SK-MEL-5 (cell line): Measurements from ENCODE around the gene KCNIP1. TPM values are rescaled to one million over a fixed set of nuclear protein-coding genes. Genes with fewer than 3 reads are reported as not detected.

Experiments
- DNase-seq: peaks from one replicate; pipeline ENCODE4 v3.0.0-alpha.2; 2016; ENCODE audit warnings: low read depth, low spot score
- in situ Hi-C: cut with HindIII; loops from 2 replicates; pipeline ENCODE4 v1.10.0; 2016; ENCODE audit warnings: low sequenced_read_pairs, high pct_unique_total_duplicates, low pct_unique_long_range_greater_than_20kb
- total RNA-seq: library from RNA; depleted of rRNA; stranded (reverse); fragments of >200 nt; shearing (Covaris generic); gene quantifications from 2 replicates; pipeline ENCODE4 v1.2.3, GENCODE V29; 2014

Gene KCNIP1
- total RNA-seq, 1 experiment from 2014 or later, result not detected

DNA sequence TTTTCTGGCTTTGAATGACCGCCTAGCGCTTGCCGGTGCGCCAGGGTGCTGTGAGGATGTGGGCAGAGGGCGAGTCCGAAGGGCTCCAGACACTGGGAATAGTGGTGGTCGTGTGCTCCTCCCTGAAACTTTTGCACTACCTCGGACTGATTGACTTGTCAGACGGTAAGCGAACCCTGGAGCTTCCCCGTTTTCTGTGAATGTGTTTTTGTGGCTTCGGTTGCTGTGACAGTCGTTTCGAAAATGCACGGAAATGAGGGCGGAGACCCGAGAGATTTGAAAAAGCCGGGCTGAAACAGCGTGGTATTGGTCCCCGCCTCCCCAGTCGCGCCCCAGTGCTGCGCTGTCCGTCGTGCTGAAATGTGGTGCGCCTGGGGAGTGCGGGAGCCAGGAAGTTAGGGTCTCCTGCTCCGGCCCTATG lies 177.2 kb downstream of the KCNIP1 start:
- in situ Hi-C loops, result no loop called here
- peak; percentile 16 for DNase-seq

DNA sequence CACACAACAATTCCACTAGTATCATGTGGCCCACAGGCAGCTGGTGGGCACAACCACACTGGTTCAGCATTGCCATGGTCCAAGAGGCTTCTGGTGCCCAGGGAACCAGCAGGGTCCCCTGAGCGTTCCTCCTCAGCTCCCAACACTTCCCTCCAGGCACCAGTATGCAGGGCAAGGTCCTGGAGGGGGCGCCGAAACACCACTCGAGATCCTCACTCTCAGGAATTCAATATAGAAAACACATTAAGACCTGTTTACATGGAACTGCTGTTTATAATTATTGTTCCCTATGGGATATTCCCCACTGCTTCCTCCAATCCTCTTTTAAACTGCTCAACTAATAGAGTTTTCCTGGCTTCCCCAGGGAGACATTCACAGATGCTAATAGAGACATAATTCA lies 187.8 kb downstream of the KCNIP1 start:
- in situ Hi-C loops, result no loop called here
- DNase-seq, result peak; percentile 25

- in situ Hi-C loops, result no loop called here
- DNase-seq, result no peak
Measured at GRCh38 chr5:170693701-170694100, 189.9 kb downstream of the KCNIP1 start.

GRCh38 chr5:170694911-170695310 lies 191.1 kb downstream of the KCNIP1 start:
- no peak for DNase-seq
- in situ Hi-C loops, result no loop called here

- in situ Hi-C loops, result no loop called here
- no peak for DNase-seq
Measured at GRCh38 chr5:170697031-170697430, 193.2 kb downstream of the KCNIP1 start.

GRCh38 chr5:170700503-170700902 lies 196.7 kb downstream of the KCNIP1 start:
- no peak for DNase-seq
- in situ Hi-C loops, result no loop called here

GRCh38 chr5:170701334-170701733 lies 197.5 kb downstream of the KCNIP1 start:
- DNase-seq, result no peak
- in situ Hi-C loops, result no loop called here

- in situ Hi-C loops, result no loop called here
- DNase-seq, result no peak
Measured at GRCh38 chr5:170704417-170705192, 200.8 kb downstream of the KCNIP1 start.

DNA sequence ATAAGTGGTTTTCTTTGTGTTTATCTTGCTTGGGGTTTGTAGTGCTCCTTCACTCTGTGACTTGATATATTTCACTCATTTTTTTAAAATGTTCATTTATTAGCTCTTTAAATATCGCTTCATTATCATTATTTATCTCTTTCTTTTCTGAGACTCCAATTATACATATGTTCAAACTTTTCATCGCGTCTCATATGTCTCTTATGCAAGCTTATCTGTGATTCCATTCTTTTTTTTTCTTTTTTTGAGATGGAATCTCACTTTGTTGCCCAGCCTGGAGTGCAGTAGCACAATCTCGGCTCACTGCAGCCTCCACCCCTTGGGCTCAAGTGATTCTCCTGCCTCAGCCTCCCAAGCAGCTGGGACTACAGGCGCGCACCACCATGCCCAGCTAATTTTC lies 205.8 kb downstream of the KCNIP1 start:
- DNase-seq, result no peak
- in situ Hi-C loops, result no loop called here

DNA sequence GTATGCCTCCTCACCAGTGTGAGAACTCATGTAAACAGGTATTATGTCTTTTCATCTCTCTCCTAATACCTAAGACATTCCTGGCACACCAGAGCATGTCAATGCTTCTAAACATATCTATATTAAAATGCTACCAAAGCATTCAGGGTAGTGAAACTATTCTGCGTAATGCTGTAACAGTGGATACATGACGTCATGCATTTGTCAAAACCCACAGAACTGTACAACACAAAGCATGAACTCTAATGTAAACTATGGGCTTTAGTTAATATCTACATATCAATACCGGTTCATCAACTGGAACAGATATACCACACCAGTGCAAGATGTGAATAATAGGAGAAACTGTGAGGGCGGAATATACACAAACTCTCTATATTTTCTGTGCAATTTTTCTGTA lies 207.5 kb downstream of the KCNIP1 start:
- no peak for DNase-seq
- in situ Hi-C loops, result no loop called here

DNA sequence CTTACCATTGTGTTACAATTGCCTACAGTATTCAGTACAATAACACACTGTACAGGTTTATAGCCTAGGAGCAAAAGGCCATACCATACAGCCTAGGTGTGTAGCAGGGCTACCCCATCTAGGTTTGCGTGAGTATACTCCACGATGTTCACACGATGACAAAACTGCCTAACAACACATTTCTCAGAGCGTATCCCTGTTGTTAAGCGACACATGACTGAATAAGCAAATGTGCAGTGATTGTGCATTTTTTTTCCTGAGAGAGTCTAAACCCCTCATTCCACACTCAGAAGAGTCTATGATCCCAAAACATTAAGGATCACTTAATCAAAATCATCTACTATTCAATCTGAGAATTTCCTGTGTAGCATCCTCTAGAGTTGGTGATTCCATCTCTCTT lies 211.3 kb downstream of the KCNIP1 start:
- in situ Hi-C loops, result no loop called here
- no peak for DNase-seq

GRCh38 chr5:170716396-170716795 lies 212.6 kb downstream of the KCNIP1 start:
- no peak for DNase-seq
- in situ Hi-C loops, result no loop called here

DNA sequence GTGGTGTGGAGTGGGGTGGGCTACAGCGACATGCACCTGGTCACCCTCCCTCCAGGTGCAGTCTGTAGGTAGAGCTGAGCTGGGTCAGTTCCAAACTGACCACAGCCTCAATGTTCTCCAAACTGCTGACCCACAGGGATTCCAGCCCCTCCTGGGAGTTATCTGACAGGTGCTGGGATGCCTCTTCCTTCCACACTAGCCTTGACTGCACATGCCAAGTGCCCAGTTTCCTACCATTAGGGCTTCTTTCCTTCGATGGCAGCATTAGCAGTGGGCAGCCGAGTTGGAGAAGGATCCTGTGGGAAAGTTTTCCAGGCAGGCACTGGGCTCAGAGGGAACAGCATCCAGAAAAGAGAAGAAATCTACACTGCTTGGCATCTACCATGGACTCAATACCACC lies 215.7 kb downstream of the KCNIP1 start:
- no peak for DNase-seq
- in situ Hi-C loops, result no loop called here

DNA sequence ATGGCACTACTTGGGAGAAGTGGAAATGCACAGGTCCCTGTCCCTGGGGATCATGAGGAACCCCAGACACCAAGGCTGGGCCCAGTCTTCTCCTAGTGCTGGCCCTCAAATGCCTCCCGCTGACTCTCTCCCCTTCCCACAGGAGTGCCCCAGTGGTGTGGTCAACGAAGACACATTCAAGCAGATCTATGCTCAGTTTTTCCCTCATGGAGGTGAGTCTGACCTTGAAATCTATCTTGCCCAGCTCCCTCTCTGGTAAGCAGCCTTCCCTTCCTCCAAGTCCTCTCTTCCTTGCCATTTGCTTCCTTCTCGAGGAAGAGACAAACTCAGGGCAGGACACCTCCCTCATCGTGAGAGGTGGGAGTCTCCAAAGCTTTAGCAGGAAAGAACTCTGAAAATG lies 216.4 kb downstream of the KCNIP1 start:
- no peak for DNase-seq
- in situ Hi-C loops, result no loop called here

GRCh38 chr5:170720984-170721383 lies 217.2 kb downstream of the KCNIP1 start:
- in situ Hi-C loops, result no loop called here
- no peak for DNase-seq

DNA sequence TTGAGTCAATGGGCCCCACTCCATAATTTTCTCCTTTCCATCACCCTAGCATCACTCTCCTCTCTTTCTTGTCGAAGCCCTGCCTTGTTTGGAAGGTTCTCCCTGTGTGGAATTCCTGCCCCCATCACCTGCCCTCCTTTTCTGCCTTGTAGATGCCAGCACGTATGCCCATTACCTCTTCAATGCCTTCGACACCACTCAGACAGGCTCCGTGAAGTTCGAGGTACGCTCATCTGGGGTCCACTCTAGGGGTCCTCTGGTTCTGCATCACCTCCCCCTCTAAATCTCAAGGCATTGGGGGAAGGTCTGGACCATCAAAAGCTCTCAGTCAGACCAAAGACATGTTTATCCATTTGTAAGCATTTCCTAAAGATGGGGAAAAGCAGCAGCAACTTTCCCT lies 217.9 kb downstream of the KCNIP1 start:
- in situ Hi-C loops, result no loop called here
- DNase-seq, result no peak

DNA sequence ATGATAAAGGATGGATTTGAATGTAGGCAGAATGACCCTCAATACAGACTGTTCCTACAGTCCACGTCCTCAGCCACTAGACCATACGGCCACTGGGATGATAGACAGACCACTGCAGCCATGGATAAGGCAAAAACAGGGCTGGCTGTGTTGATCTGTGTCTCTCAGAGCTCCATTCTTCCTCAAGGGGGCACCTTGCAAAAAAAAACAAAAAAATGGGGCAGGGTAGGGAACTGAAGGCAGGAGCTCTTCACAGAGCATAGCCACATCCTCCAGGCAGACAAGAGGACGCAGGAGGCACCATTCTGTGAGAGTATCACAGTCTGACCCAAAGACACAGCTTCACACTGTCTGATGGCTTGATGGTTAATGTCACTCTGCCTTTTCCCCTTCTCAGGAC lies 218.5 kb downstream of the KCNIP1 start:
- in situ Hi-C loops, result no loop called here
- DNase-seq, result no peak

DNA sequence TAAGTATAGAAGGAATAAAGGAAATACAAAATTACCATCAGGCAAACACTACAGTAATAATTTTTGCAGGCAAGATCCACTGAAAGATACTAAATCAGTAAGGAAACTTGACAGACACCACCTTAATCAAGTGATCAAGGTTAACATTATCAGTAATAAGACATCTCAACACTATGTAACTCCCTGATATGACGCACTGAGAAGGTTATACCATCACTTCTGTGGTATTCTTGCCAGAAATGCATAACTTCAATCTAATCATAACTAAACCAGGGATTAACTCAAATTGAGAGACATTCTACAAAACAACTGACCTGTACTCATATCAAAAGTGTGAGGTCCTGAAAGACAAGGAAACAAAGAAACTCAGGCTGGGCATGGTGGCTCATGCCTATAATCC lies 227.2 kb downstream of the KCNIP1 start:
- in situ Hi-C loops, result no loop called here
- DNase-seq, result no peak

- DNase-seq, result no peak
- in situ Hi-C loops, result no loop called here
Measured at GRCh38 chr5:170732685-170733084, 228.9 kb downstream of the KCNIP1 start.

- in situ Hi-C loops, result no loop called here
Measured at GRCh38 chr5:170736966-170737365, 233.1 kb downstream of the KCNIP1 start.

More at GRCh38 chr5:170736966-170737365, 233.1 kb downstream of the KCNIP1 start:
- no peak for DNase-seq
